ENCODE results near the gene BMERB1.

DNA sequence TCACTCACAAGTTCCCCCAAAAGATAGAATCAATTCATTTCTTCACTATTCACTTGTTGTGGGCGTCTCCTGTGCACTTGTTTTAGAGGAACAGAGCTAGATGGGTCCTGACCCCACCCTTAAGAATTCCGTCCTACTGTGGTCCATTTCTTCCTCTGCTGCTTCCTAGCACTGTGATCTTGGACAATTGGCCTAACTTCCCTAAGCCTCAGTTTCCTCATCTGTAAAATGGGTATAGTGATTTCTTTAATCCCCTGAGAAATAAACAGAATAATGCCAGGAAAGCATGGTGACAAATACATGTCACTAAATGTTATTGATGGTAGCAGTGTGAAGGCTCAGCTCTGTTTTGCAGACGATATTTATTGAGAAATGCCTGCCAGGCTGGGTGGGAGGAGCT is 9.9 kb downstream of the BMERB1 start:
- TF ChIP-seq, protein P1, sequence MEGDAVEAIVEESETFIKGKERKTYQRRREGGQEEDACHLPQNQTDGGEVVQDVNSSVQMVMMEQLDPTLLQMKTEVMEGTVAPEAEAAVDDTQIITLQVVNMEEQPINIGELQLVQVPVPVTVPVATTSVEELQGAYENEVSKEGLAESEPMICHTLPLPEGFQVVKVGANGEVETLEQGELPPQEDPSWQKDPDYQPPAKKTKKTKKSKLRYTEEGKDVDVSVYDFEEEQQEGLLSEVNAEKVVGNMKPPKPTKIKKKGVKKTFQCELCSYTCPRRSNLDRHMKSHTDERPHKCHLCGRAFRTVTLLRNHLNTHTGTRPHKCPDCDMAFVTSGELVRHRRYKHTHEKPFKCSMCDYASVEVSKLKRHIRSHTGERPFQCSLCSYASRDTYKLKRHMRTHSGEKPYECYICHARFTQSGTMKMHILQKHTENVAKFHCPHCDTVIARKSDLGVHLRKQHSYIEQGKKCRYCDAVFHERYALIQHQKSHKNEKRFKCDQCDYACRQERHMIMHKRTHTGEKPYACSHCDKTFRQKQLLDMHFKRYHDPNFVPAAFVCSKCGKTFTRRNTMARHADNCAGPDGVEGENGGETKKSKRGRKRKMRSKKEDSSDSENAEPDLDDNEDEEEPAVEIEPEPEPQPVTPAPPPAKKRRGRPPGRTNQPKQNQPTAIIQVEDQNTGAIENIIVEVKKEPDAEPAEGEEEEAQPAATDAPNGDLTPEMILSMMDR (IDR thresholded peaks at IDR 0.05; ENCODE audit: poor library complexity), result no peak
- TF ChIP-seq EZH2 (IDR thresholded peaks at IDR 0.05; ENCODE audit: borderline replicate concordance), result no peak
